NB4 (cell line): ENCODE data around the gene M1AP.

Source experiments
- MYC ChIP-seq: IDR thresholded peaks from 2 replicates; pipeline ENCODE4 v1.6.1; 2011; ENCODE audit warnings: low read depth, low read length
- POLR2A ChIP-seq: IDR thresholded peaks from 2 replicates; pipeline ENCODE4 v1.6.1; 2011; ENCODE audit warnings: mild to moderate bottlenecking; ENCODE audit not compliant: insufficient read length; ENCODE audit errors: extremely low read depth
- TF ChIP-seq, protein P1 (sequence below): IDR thresholded peaks from one replicate; pipeline ENCODE4 v1.5.1; 2012; ENCODE audit warnings: low read depth, low read length

DNA sequence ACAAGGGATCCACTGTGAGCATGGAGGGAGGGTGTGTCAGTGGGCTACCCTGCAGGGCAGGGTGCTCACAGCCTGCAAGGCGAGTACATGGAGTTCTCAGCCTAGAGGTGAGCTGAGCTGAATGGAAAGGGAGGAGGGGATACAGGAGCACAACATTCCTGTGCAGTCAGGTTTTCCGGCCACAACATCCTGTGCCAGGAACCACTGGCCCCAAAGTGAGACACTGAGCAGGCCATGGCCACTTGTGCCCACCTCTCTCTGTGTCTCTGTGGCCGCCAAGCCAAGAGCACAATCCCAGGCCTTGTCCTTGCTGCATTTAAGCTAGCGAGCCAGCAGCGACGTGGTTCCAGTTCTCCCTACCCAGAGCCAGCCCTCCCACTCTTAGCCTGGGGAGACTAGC is 87.5 kb downstream of the M1AP start:
- TF ChIP-seq, protein P1, sequence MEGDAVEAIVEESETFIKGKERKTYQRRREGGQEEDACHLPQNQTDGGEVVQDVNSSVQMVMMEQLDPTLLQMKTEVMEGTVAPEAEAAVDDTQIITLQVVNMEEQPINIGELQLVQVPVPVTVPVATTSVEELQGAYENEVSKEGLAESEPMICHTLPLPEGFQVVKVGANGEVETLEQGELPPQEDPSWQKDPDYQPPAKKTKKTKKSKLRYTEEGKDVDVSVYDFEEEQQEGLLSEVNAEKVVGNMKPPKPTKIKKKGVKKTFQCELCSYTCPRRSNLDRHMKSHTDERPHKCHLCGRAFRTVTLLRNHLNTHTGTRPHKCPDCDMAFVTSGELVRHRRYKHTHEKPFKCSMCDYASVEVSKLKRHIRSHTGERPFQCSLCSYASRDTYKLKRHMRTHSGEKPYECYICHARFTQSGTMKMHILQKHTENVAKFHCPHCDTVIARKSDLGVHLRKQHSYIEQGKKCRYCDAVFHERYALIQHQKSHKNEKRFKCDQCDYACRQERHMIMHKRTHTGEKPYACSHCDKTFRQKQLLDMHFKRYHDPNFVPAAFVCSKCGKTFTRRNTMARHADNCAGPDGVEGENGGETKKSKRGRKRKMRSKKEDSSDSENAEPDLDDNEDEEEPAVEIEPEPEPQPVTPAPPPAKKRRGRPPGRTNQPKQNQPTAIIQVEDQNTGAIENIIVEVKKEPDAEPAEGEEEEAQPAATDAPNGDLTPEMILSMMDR, result no peak
- no peak for TF ChIP-seq POLR2A
- no peak for TF ChIP-seq MYC
